ENCODE measurements around the gene SENP5. TPM values are rescaled to one million over a fixed set of nuclear protein-coding genes. Genes with fewer than 3 reads are reported as not detected.

SENP5 gene
- polyA plus RNA-seq, 1 experiment, result 18.3 TPM

DNA sequence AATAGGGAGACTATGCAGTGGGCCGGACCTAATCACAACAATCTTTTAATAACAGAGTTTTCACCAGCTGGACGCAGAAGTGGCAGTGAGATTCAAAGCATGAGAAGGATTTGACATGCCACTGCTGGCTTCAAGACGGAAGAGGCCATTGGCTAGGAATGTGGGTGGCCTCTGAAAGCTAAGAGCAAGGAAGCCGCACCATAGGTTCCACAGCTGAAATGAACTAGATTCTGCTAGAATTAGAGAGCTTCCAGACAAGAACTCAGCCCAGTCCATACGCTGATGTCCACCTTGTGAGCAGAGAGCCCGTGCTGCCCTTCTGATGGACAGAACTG, 81.5 kb downstream of the SENP5 start:
- POLR2A ChIA-PET, result interaction anchor here (0.6 kb wide), 1 partner anchor 383 kb away, joined by 4 read pairs; no protein-coding TSS in a partner anchor
- CTCF ChIA-PET, result interaction anchor here (1.0 to 1.1 kb wide), 2 partner anchors 80 to 112 kb away, joined by 3 read pairs; partner anchors contain the start of gene MELTF
- TF ChIP-seq, protein P1, sequence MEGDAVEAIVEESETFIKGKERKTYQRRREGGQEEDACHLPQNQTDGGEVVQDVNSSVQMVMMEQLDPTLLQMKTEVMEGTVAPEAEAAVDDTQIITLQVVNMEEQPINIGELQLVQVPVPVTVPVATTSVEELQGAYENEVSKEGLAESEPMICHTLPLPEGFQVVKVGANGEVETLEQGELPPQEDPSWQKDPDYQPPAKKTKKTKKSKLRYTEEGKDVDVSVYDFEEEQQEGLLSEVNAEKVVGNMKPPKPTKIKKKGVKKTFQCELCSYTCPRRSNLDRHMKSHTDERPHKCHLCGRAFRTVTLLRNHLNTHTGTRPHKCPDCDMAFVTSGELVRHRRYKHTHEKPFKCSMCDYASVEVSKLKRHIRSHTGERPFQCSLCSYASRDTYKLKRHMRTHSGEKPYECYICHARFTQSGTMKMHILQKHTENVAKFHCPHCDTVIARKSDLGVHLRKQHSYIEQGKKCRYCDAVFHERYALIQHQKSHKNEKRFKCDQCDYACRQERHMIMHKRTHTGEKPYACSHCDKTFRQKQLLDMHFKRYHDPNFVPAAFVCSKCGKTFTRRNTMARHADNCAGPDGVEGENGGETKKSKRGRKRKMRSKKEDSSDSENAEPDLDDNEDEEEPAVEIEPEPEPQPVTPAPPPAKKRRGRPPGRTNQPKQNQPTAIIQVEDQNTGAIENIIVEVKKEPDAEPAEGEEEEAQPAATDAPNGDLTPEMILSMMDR (IDR thresholded peaks at IDR 0.05; ENCODE audit: low read depth, low read length), result no peak
- Histone ChIP-seq H3K9me3 (ENCODE audit: control insufficient read depth, insufficient read depth, low read length) (no peaks in the 10 kb centered on the region), H3K27ac (ENCODE audit: low read depth, low read length) (no peak overlapping the region), H3K4me3 (ENCODE audit: low read depth, low read length) (no peak overlapping the region), H3K27me3 (ENCODE audit: control insufficient read depth, insufficient read depth, low read length) (peaks cover 13% of the 10 kb centered on the region)
- no peak for DNase-seq (ENCODE audit: low read depth, low spot score)

DNA sequence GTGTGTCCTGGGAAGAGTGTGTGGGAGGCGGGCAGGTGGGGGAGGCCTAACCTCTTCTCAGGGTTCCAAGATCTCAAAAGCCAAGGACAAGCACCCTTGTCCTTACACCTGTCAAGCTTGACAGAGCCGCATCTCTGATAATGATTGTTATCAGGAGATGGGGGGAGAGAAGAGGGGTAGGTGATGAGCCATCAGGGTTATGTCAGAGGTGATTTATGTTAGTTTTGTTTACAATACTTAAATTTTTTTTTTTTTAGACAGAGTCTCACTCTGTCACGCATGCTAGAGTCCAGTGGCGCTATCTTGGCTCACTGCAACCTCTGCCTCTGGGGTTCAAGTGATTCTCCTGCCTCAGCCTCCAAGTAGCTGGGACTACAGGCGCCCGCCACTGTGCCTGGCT, 82.0 kb downstream of the SENP5 start:
- no peak overlapping the region for H3K4me3 ChIP-seq (ENCODE audit: low read depth, low read length)
- TF ChIP-seq, protein P1 (IDR thresholded peaks at IDR 0.05; ENCODE audit: low read depth, low read length), result no peak
- H3K9me3 ChIP-seq (ENCODE audit: control insufficient read depth, insufficient read depth, low read length), result no peaks in the 10 kb centered on the region
- ChIA-PET POLR2A (interaction anchor here (0.6 kb wide), 1 partner anchor 384 kb away, joined by 4 read pairs; no protein-coding TSS in a partner anchor), CTCF (interaction anchor here (1.1 to 1.6 kb wide), 2 partner anchors 20 to 112 kb away, joined by 3 to 4 read pairs; no protein-coding TSS in a partner anchor)
- no peak for DNase-seq (ENCODE audit: low read depth, low spot score)
- no peak overlapping the region for H3K27ac ChIP-seq (ENCODE audit: low read depth, low read length)
- peaks cover 13% of the 10 kb centered on the region for H3K27me3 ChIP-seq (ENCODE audit: control insufficient read depth, insufficient read depth, low read length)

DNA sequence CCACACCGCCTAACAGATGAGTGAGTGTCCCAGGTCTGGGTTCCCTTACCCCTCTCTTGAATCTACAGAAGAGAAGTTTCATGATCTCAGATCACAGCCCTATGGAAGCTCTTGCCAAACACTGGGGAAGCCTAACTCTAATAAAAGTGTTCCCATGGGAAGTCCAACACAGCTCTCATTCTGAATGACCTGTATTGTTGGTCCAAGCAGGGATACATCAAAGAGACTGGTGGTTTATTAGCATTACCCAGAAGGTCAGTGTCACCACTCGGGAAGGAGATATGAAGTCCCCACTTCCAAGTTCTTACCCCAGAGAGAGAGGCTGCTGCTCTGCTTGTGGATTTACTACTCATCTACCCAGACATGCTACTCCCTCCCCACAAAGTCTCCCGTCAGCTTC, 83.7 kb downstream of the SENP5 start:
- Histone ChIP-seq H3K9me3 (ENCODE audit: control insufficient read depth, insufficient read depth, low read length) (no peaks in the 10 kb centered on the region), H3K4me3 (ENCODE audit: low read depth, low read length) (no peak overlapping the region), H3K27ac (ENCODE audit: low read depth, low read length) (no peak overlapping the region), H3K27me3 (ENCODE audit: control insufficient read depth, insufficient read depth, low read length) (peaks cover 13% of the 10 kb centered on the region)
- ChIA-PET CTCF (interaction anchor here (0.6 to 1.6 kb wide), 2 partner anchors 10 to 18 kb away, joined by 4 read pairs; no protein-coding TSS in a partner anchor), POLR2A (no interaction called here)
- DNase-seq (ENCODE audit: low read depth, low spot score), result no peak
- TF ChIP-seq, protein P1 (IDR thresholded peaks at IDR 0.05; ENCODE audit: low read depth, low read length), result no peak

DNA sequence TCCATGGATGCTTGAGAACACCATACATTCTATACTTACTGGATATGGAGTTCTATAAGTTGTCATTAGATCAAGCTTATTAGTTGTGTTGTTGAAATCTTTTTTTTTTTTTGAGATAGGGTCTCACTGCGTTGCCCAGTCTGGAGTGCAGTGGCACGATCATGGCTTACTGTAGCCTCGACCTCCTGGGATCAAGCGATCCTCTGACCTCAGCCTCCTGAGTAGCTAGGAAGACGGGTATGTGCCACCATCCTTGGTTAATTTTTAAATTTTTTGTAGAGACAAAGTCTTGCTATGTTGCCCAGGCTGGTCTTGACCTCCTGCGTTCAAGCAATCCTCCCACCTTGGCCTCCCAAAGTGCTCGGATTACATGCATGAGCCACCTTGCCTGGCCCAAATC, 87.1 kb downstream of the SENP5 start:
- ChIA-PET POLR2A (interaction anchor here (0.6 kb wide), 1 partner anchor 336 kb away, joined by 3 read pairs; no protein-coding TSS in a partner anchor), CTCF (interaction anchor here (0.9 to 1.1 kb wide), 2 partner anchors 15 to 269 kb away, joined by 3 read pairs; no protein-coding TSS in a partner anchor)
- Histone ChIP-seq H3K9me3 (ENCODE audit: control insufficient read depth, insufficient read depth, low read length) (no peaks in the 10 kb centered on the region), H3K27me3 (ENCODE audit: control insufficient read depth, insufficient read depth, low read length) (peaks cover 23% of the 10 kb centered on the region), H3K27ac (ENCODE audit: low read depth, low read length) (no peak overlapping the region), H3K4me3 (ENCODE audit: low read depth, low read length) (no peak overlapping the region)
- TF ChIP-seq, protein P1 (IDR thresholded peaks at IDR 0.05; ENCODE audit: low read depth, low read length), result no peak
- no peak for DNase-seq (ENCODE audit: low read depth, low spot score)

DNA sequence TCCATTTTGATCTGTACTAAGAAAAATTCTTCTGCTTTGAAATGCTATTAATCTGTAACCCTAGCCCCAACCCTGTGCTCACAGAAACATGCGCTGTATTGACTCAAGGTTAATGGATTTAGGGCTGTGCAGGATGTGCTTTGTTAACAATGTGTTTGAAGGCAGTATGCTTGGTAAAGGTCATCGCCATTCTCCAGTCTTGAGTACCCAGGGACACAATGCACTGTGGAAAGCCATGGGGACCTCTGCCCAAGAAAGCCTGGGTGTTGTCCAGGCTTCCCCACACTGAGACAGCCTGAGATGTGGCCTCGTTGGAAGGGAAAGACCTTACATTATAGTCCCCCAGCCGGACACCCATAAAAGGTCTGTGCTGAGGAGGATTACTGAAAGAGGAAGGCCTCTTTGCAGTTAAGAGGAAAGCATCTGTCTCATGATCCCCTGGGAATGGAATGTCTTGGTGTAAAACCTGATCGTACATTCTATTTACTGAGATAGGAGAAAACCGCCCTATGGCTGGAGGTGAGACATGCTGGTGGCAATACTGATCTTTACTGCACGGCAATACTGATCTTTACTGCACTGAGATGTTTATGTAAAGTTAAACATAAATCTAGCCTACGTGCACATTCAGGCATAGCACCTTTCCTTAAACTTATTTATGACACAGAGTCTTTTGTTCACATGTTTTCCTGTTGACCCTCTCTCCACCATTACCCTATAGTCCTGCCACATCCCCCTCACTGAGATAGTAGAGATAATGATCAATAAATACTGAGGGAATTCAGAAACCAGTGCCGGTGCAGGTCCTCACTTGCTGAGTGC, 94.6 kb downstream of the SENP5 start:
- Histone ChIP-seq H3K4me3 (ENCODE audit: low read depth, low read length) (no peak overlapping the region), H3K9me3 (ENCODE audit: control insufficient read depth, insufficient read depth, low read length) (no peaks in the 10 kb centered on the region; the same call in 1 of the 2 replicates), H3K27ac (ENCODE audit: low read depth, low read length) (no peak overlapping the region), H3K27me3 (ENCODE audit: control insufficient read depth, insufficient read depth, low read length) (peaks cover 52% of the 10 kb centered on the region)
- TF ChIP-seq, protein P1 (IDR thresholded peaks at IDR 0.05; ENCODE audit: low read depth, low read length), result no peak
- POLR2A ChIA-PET, result no interaction called here
- CTCF ChIA-PET, result no interaction called here
- DNase-seq (ENCODE audit: low read depth, low spot score), result no peak

Measured in AG04450 (cell line).